ENCODE results near the gene VIL1.

DNA sequence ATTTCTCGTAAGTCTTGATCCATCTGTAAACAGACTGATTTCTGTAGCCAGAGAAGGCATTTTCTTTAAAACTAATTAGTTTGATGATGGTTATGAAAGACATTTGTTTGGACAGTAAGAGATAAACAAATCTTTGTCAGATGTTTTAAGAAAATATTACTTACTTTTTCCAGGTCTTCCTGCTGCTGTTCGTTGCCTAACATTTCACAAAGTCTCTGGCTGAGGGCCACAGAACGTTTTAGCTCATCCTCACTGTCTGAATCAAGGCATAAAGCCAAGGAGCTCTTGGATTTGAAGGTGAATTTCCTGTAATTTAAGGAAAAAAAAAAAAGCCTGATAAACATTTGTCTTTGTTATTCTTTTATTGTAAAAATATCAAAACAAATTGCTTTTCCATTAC, 57.8 kb downstream of the VIL1 start:
- TF ChIP-seq POLR2A (IDR thresholded peaks at IDR 0.05; ENCODE audit: low read length) (no peak), GATA1 (IDR thresholded peaks at IDR 0.05; ENCODE audit: low read depth, low read length) (no peak)
